Heart left ventricle (tissue), 16 donors: ENCODE results near the gene CCR6. TPM values are rescaled to one million over a fixed set of nuclear protein-coding genes. Genes with fewer than 3 reads are reported as not detected.

Experiments
- ATAC-seq, 4 donors: fragments of 200-7000 bp; cut with Tn5 transposase; one replicate each; pipeline ENCODE4 v1.9.1; 2020 to 2022; ENCODE audit warnings: moderate library complexity in 4 of 4, mild to moderate bottlenecking in 3 of 4, moderate number of reproducible peaks in 1 of 4
- DNase-seq, 5 donors: peaks; one replicate each; pipeline ENCODE4 v3.0.0-alpha.2; 2020
- H3K27ac ChIP-seq, 12 donors: fragments of 200-600 bp; sonication (generic) in 4 of 12; one replicate each; pipeline versions ENCODE4 v1.5.0 to v1.8.0; 2016 to 2022; ENCODE audit warnings: mild to moderate bottlenecking in 2 of 12
- H3K27me3 ChIP-seq, 9 donors: fragments of 200-600 bp; sonication (generic) in 2 of 9; one replicate each; pipeline versions ENCODE4 v1.5.1 to v1.8.0; 2016 to 2022; ENCODE audit warnings: mild to moderate bottlenecking in 3 of 9
- H3K36me3 ChIP-seq, 9 donors: fragments of 200-600 bp; sonication (generic) in 2 of 9; one replicate each; pipeline versions ENCODE4 v1.5.0 to v1.8.0; 2018 to 2022; ENCODE audit warnings: mild to moderate bottlenecking in 2 of 9
- H3K4me1 ChIP-seq, 12 donors: fragments of 200-600 bp; sonication (generic) in 4 of 12; one replicate each; pipeline versions ENCODE4 v1.5.0 to v1.8.0; 2016 to 2022; ENCODE audit warnings: mild to moderate bottlenecking in 3 of 12
- H3K4me3 ChIP-seq, 12 donors: fragments of 200-600 bp; sonication (generic) in 4 of 12; one replicate each; pipeline versions ENCODE4 v1.5.0 to v1.8.0; 2017 to 2022; ENCODE audit warnings: mild to moderate bottlenecking in 9 of 12, moderate library complexity in 4 of 12
- H3K9me3 ChIP-seq, 12 donors: fragments of 200-600 bp; sonication (generic) in 4 of 12; one replicate each; pipeline versions ENCODE4 v1.5.0 to v1.8.0; 2016 to 2022; ENCODE audit warnings: mild to moderate bottlenecking in 1 of 12
- POLR2A ChIP-seq, 2 donors: fragments of 450-650 bp; IDR thresholded peaks; one replicate each; pipeline ENCODE4 v1.6.1; 2017; ENCODE audit warnings: antibody characterized with exemption in 2 of 2, mild to moderate bottlenecking in 2 of 2, moderate library complexity in 2 of 2
- WGBS, 4 donors: extraction: QIAGEN DNeasy Blood & Tissue Kit in 2 of 4; methylation state at CpG; one replicate each; pipeline versions ENCODE4 v1.1.5 to v1.1.7; 2013 to 2018; 5-methylcytosine and 5-hydroxymethylcytosine counted together
- intact Hi-C, 10 donors: fragments of 100-400 bp; cut with DNase I; formaldehyde crosslinking; loops; one replicate each; pipeline versions ENCODE4 v1.11.1 to v1.14.2; 2022
- polyA plus RNA-seq, 2 donors: library from polyadenylated mRNA; stranded (reverse); fragments of 200-250 nt; gene quantifications; one replicate each; pipeline ENCODE4 v1.2.3, GENCODE V29; 2013
- total RNA-seq, 9 donors: library from RNA; depleted of rRNA in 2 of 9; stranded (reverse); fragments of >200 nt in 2 of 9; fragmentation: NEBNext Ultra II Directional in 3 of 9; extraction: Animal tissue kit (Norgen Biotek cat#: 25700) in 3 of 9; gene quantifications; one replicate each; pipeline versions ENCODE4 v1.1.0 to v1.2.4, GENCODE V29; 2016 to 2023
- TF ChIP-seq, protein P1 (sequence below), 12 donors: fragments of 200-600 bp; sonication (generic) in 4 of 12; IDR thresholded peaks; one replicate each; pipeline versions ENCODE4 v1.5.0 to v1.8.0; 2018 to 2022; ENCODE audit warnings: antibody characterized with exemption in 12 of 12, mild to moderate bottlenecking in 5 of 12
- donor health status: ischemic (EF 13 %, LVEDD 7.1; RV severe dilation, severe dysfunction).
- donor health status: healthy with polysubstance abuse.
- donor health status: DM: no; HTN: yes; CAD: no.
- donor health status: DM: no; HTN: no; CAD: no.
- donor health status: ischemic (EF 25% LVEDD 6.9; RV normal size, moderate dysfunction).
- donor health status: ischemic (EF 25% LVEDD 5.7; RV mildly dilated, moderate dysfunction).
- donor health status: healthy.
- donor health status: DM: yes; HTN: yes; CAD: no.
- donor health status: ischemic (EF 35%, LVEDD 5.7; RV mildly dilated, moderate dysfunction).
- donor health status: nonischemic (EF 11% LVEDD 7.7; RV severe dilation, severe dysfunction).
- donor health status: DM: yes; HTN: yes; CAD: no.
- donor health status: PGD.
- donor health status: ischemic (EF 29% LVEDD 5.4; RV normal size, mild dysfunction).
- donor health status: nonischemic (EF 23%, LVEDD 6.1; RV moderate dilation, normal function).

Gene CCR6
- total and polyA plus RNA-seq, 11 donors, result 0.23 TPM; not detected in 10

DNA sequence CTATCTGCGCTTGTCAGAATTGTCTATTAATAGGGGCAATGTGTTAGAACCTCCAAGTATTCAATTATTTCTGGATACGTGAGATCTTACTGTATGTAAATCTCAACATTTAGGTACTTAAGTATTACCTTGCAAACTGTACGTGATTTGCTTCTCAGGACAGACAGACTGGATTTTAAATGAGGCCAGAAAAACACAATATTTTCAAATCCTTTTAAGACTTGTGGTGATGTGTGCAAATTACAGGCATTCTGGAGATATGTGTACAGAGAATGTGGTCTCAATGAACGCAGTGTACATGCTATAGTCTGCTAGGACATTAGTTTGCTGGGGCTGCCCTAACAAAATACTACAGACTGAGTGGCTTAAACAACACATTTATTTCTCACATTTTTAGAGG is 16.9 kb downstream of the CCR6 start:
- no peaks in the 10 kb centered on the region for H3K36me3 ChIP-seq
- peaks cover 0 to 32% (median under 1%) of the 10 kb centered on the region in 9 donors for H3K27me3 ChIP-seq
- no peak for DNase-seq
- WGBS, 4 donors, result 88 to 92% (median 90%) methylated on average over 4 of the region's 4 CpGs
- intact Hi-C loops, result loop anchor here (5.0 to 10.0 kb wide), 5 partner anchors 142 to 367 kb away; partner anchors contain the start of gene CEP43 (in 8 of the 10)
- no peak for TF ChIP-seq POLR2A (IDR thresholded peaks at IDR 0.05)
- no peaks in the 10 kb centered on the region for H3K4me1 ChIP-seq
- ATAC-seq, result no peak
- H3K9me3 ChIP-seq, result no peaks in the 10 kb centered on the region
- H3K4me3 ChIP-seq, result no peak overlapping the region
- H3K27ac ChIP-seq, result no peak overlapping the region

DNA sequence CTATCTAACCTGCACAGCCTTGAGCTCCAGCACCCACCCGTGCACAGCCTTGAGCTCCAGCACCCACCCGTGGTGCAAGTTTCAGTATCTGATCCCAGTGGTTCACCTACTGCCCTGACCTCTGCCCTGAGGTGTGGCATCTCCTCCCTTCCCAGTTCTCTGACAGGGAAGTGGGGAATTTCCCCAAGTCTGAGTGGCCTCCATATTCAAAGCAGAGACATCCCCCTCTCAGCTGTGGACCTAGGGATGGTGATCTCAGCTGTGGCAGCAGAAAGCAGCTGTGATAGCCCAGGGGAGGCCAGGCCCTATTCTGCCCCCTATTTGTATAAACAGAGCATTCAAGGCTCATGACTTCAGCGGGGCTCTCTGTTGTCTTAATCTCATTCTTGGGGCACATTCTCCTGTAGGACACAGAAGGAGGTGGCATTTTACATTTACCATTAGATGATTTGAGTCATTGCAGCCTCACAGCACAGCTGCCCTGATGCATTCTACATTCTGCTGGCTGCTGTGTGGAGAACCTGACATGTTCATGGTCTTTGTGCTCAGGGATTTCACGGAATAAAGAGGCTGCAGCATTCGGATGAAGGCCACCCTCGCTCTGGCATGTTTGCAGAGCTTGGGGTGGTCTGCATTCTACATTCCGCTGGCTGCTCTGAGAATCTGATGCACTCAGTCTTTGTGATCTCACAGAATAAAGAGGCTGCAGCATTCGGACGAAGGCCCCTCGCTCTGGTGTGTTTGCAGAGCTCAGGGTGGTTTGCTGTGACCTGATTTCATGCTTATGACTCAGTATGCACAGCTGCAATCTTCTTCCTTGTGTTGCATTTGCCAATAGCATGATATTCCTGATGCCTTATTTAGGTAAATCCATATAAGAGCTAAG is 17.9 kb downstream of the CCR6 start:
- Histone ChIP-seq H3K4me1 (no peaks in the 10 kb centered on the region), H3K4me3 (no peak overlapping the region), H3K27me3 (peaks cover 0 to 42% (median 7%) of the 10 kb centered on the region in 9 donors), H3K9me3 (no peaks in the 10 kb centered on the region), H3K27ac (no peak overlapping the region), H3K36me3 (no peaks in the 10 kb centered on the region)
- intact Hi-C loops, result loop anchor here (5.0 to 10.0 kb wide), 5 partner anchors 144 to 369 kb away; partner anchors contain the start of gene CEP43 (in 8 of the 10)
- ATAC-seq, result no peak
- DNase-seq, result no peak
- WGBS, 4 donors, result 72 to 80% (median 77%) methylated on average over 10 of the region's 10 CpGs
- no peak for TF ChIP-seq POLR2A (IDR thresholded peaks at IDR 0.05)
- TF ChIP-seq, protein P1, sequence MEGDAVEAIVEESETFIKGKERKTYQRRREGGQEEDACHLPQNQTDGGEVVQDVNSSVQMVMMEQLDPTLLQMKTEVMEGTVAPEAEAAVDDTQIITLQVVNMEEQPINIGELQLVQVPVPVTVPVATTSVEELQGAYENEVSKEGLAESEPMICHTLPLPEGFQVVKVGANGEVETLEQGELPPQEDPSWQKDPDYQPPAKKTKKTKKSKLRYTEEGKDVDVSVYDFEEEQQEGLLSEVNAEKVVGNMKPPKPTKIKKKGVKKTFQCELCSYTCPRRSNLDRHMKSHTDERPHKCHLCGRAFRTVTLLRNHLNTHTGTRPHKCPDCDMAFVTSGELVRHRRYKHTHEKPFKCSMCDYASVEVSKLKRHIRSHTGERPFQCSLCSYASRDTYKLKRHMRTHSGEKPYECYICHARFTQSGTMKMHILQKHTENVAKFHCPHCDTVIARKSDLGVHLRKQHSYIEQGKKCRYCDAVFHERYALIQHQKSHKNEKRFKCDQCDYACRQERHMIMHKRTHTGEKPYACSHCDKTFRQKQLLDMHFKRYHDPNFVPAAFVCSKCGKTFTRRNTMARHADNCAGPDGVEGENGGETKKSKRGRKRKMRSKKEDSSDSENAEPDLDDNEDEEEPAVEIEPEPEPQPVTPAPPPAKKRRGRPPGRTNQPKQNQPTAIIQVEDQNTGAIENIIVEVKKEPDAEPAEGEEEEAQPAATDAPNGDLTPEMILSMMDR (IDR thresholded peaks at IDR 0.05), result no peak

DNA sequence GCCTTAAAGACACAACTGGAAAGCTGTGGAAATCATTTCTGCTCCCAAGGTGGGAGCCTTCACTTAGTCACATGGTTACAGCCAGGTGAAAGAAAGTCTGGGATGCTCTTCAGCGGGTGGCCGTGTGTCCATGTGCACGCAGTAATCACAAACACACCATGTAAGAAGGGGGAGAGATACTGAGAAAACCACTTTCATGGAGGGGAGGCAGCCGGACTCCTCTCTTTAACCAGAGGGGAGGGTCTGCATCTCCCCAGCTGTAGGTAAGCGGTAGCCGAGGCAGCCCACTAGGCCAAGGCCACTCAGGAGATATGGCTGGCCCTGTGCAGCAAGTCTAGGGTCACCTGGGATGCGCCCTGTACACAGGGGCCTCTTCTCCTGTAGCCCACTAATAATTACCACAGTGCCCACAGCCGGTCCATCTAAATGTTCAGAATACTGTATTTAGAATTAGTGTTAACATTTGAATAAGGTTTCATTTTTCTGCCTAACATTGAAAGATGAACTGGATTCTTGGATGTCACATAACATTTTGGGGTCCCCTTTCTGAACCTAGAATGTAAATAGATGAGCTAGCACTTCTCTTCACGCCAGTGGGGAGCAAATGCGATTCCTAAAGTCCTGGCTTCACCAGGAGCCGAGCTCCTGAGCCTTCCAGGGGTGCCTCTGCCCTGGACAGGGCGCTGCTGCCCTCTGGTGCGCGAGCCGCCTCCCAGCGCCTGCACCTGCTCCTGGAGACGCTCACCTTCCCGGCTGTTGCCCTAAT is 19.0 kb downstream of the CCR6 start:
- 42 to 46% (median 46%) methylated on average over 18 of the region's 18 CpGs for WGBS, 4 donors
- H3K9me3 ChIP-seq, result no peaks in the 10 kb centered on the region
- TF ChIP-seq, protein P1 (IDR thresholded peaks at IDR 0.05), result peak; percentile 56 to 80 (median 70)
- TF ChIP-seq POLR2A (IDR thresholded peaks at IDR 0.05), result no peak
- no peak overlapping the region for H3K4me3 ChIP-seq
- H3K27ac ChIP-seq, result no peak overlapping the region
- H3K36me3 ChIP-seq, result no peaks in the 10 kb centered on the region
- intact Hi-C loops, result loop anchor here (1.0 to 10.0 kb wide), 8 partner anchors 145 to 370 kb away; partner anchors contain the start of gene CEP43 (in 8 of the 10)
- H3K4me1 ChIP-seq, result no peaks in the 10 kb centered on the region
- DNase-seq (peak in 4 of 5 donors; percentile 24 to 62 (median 48)), ATAC-seq (peak; percentile 75 to 92 (median 87))
- peaks cover 0 to 49% (median 11%) of the 10 kb centered on the region in 9 donors for H3K27me3 ChIP-seq

DNA sequence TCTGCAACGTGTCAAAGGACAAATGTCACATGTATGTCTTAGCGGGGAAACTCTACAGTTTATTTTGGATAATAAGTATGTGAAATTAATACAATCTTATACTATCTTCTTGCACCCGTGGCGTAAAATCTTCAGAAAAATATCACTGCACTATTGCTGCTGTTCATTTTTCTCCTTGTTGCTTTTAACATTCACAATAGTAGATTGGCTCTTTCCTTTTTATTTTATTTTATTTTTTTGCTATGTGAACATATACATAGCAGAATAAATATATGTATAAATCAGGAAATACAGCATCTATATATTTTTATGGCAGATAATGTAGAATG is 19.5 kb downstream of the CCR6 start:
- ATAC-seq (no peak), DNase-seq (no peak)
- Histone ChIP-seq H3K4me3 (no peak overlapping the region), H3K9me3 (no peaks in the 10 kb centered on the region), H3K27ac (no peak overlapping the region), H3K27me3 (peaks cover 0 to 50% (median 11%) of the 10 kb centered on the region in 9 donors), H3K4me1 (no peaks in the 10 kb centered on the region), H3K36me3 (no peaks in the 10 kb centered on the region)
- TF ChIP-seq POLR2A (IDR thresholded peaks at IDR 0.05), result no peak
- TF ChIP-seq, protein P1 (IDR thresholded peaks at IDR 0.05), result no peak
- 34 to 39% (median 37%) methylated on average over 4 of the region's 4 CpGs for WGBS, 4 donors
- intact Hi-C loops, result loop anchor here (1.0 to 10.0 kb wide), 8 partner anchors 145 to 370 kb away; partner anchors contain the start of gene CEP43 (in 8 of the 10)
